ENCODE measurements around the gene SP4. TPM values are rescaled to one million over a fixed set of nuclear protein-coding genes. Genes with fewer than 3 reads are reported as not detected.

The SP4 gene
- total and polyA plus RNA-seq, 2 of the 4 experiments (the other 2 are of a cell fraction), result 0.97 to 5.9 TPM

DNA sequence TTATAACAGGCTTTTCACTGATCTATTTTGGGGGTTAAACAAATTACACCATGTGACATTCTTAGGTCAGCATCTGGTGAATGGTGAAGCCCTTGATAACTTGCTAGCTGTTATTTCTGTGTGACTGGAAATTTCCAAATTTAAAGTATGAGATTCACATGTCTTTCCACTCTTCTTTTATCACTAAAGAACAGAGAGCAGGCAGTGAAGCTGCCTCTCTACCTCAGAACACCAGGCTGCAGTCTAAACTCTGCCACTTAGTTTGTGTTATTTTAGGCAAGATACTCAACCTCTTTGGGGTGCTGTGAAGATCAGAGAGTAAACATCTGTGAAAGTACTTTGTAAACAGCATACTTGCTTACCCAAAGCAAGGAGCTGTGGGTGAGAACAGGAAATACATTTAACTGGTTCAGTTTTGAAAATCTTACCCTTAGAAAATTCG is 15.5 kb upstream of the SP4 start:
- dilution Hi-C loops (cut with HindIII; ENCODE audit: low sequenced_read_pairs, unreplicated experiment), result no loop called here
- no peak overlapping the region for H4K91ac ChIP-seq (ENCODE audit: insufficient read depth, low read depth, low read length)
- no peaks in the 10 kb centered on the region for H3K27me3 ChIP-seq (ENCODE audit: control insufficient read depth, insufficient read depth, low read length)
- no peak overlapping the region for H3K4me2 ChIP-seq (ENCODE audit: low read depth, low read length)
- no peak overlapping the region for H4K8ac ChIP-seq (ENCODE audit: low read depth in 2 of 2, low read length in 2 of 2)
- no peak overlapping the region for H3K4me3 ChIP-seq (ENCODE audit: insufficient read depth, low read depth, low read length)
- H2AFZ ChIP-seq (replicated peaks; ENCODE audit: low read length, poor library complexity), result no peak overlapping the region
- no peak overlapping the region for H2AK5ac ChIP-seq (ENCODE audit: low read depth, low read length)
- ATAC-seq (ENCODE audit: low read depth) (no peak), DNase-seq (no peak)
- no peak overlapping the region for H3K56ac ChIP-seq (ENCODE audit: extremely low read depth, insufficient read depth, low read length)
- no peak overlapping the region for H3K4ac ChIP-seq (ENCODE audit: low read depth, low read length)
- H3K9ac ChIP-seq (ENCODE audit: low read depth, low read length), result no peak overlapping the region
- H3K36me3 ChIP-seq (ENCODE audit: control insufficient read depth, insufficient read depth, low read length), result no peaks in the 10 kb centered on the region
- no peaks in the 10 kb centered on the region for H3K9me1 ChIP-seq (ENCODE audit: insufficient read depth, low read length)
- H2BK15ac ChIP-seq (ENCODE audit: low read depth, low read length), result no peak overlapping the region
- in situ Hi-C loops (cut with MboI; ENCODE audit: low sequenced_read_pairs), result no loop called here
- no peak overlapping the region for H3K18ac ChIP-seq (ENCODE audit: low read depth, low read length)
- H2AK9ac ChIP-seq (replicated peaks; ENCODE audit: low read depth, low read length, poor library complexity), result no peak overlapping the region
- no TSS peak for BruUV-seq (replicated peaks)
- no peak overlapping the region for H3K27ac ChIP-seq (ENCODE audit: insufficient read depth, low read length)
- no peaks in the 10 kb centered on the region for H3K79me1 ChIP-seq (ENCODE audit: low read depth in 1 of 2, low read length in 2 of 2)
- no CpG with 5 or more reads among the region's 1 CpG for WGBS, 2 experiments (ENCODE audit: extremely low coverage in 2 of 2, insufficient read length in 1 of 2)
- H2BK120ac ChIP-seq (ENCODE audit: low read depth, low read length), result no peak overlapping the region
- H4K5ac ChIP-seq (ENCODE audit: low read depth, low read length), result no peak overlapping the region
- no peak overlapping the region for H2BK20ac ChIP-seq (ENCODE audit: low read depth, low read length)
- H3K4me1 ChIP-seq (ENCODE audit: control insufficient read depth, insufficient read depth, low read length), result no peaks in the 10 kb centered on the region
- no peak overlapping the region for H3K14ac ChIP-seq (replicated peaks; ENCODE audit: low read depth, low read length)
- ChIA-PET POLR2A (ENCODE audit: unreplicated experiment) (no interaction called here), CTCF (no interaction called here)
- no peaks in the 10 kb centered on the region for H3K9me3 ChIP-seq (ENCODE audit: control insufficient read depth, insufficient read depth, low read length)
- no peak overlapping the region for H2BK5ac ChIP-seq (ENCODE audit: low read depth, low read length, poor library complexity, severe bottlenecking)
- H4K20me1 ChIP-seq (ENCODE audit: insufficient read depth, low read length), result no peaks in the 10 kb centered on the region
- intact Hi-C loops (cut with micrococcal nuclease), result no loop called here
- TF ChIP-seq CHD1 (IDR thresholded peaks at IDR 0.05; ENCODE audit: low read depth, low read length) (no peak), RCOR1 (IDR thresholded peaks at IDR 0.05; ENCODE audit: insufficient replicate concordance, low read length) (no peak)
- H3K23ac ChIP-seq (ENCODE audit: low read depth, low read length), result no peak overlapping the region
